IMR-90 (cell line): ENCODE measurements around the gene PNLIP. TPM values are rescaled to one million over a fixed set of nuclear protein-coding genes. Genes with fewer than 3 reads are reported as not detected.

Experiments used
- ATAC-seq: fragments of 200-7000 bp; cut with Tn5 transposase; 2 replicates; pipeline ENCODE4 v1.9.1; 2020; ENCODE audit warnings: low read depth, mild to moderate bottlenecking, moderate library complexity
- BruUV-seq: library from RNA; stranded (reverse); fragments of 400-500 nt; replicated peaks from 2 replicates; lab custom pipeline; 2021; lab: Mats Ljungman, UMichigan
- CTCF ChIA-PET: fragments of 300-600 bp; formaldehyde crosslinking; extraction: SDS; loops from one replicate; lab custom pipeline; 2021; ENCODE audit warnings: antibody characterized with exemption; lab: Yijun Ruan, JAX
- POLR2A ChIA-PET: fragments of 300-600 bp; sonication (Branson Sonifier 250); formaldehyde crosslinking; loops from one replicate; lab custom pipeline; 2022; ENCODE audit warnings: antibody characterized with exemption; ENCODE audit not compliant: unreplicated experiment; lab: Charles Lee
- DNase-seq: peaks from one replicate; pipeline ENCODE4 v3.0.0; 2013
- H2AFZ ChIP-seq: replicated peaks from 2 replicates; pipeline ENCODE3; 2013; ENCODE audit warnings: low read length, mild to moderate bottlenecking; ENCODE audit not compliant: poor library complexity
- H2AK5ac ChIP-seq: 2 replicates; pipeline ENCODE4 v1.6.1; 2013; ENCODE audit warnings: low read depth, low read length, inconsistent platforms
- H2AK9ac ChIP-seq: replicated peaks from 2 replicates; pipeline ENCODE3; 2013; ENCODE audit warnings: mild to moderate bottlenecking, low read depth, low read length, moderate library complexity; ENCODE audit not compliant: poor library complexity
- H2BK120ac ChIP-seq: 2 replicates; pipeline ENCODE4 v1.6.1; 2013; ENCODE audit warnings: low read depth, low read length, inconsistent platforms
- H2BK15ac ChIP-seq: 3 replicates; pipeline ENCODE4 v1.6.1; 2013; ENCODE audit warnings: low read depth, low read length, inconsistent platforms
- H2BK20ac ChIP-seq: 2 replicates; pipeline ENCODE4 v1.6.1; 2013; ENCODE audit warnings: low read depth, mild to moderate bottlenecking, inconsistent platforms, low read length, moderate library complexity
- H2BK5ac ChIP-seq: 2 replicates; pipeline ENCODE4 v1.6.1; 2013; ENCODE audit warnings: mild to moderate bottlenecking, low read depth, low read length, inconsistent platforms; ENCODE audit not compliant: poor library complexity, severe bottlenecking
- H3K14ac ChIP-seq: replicated peaks from 2 replicates; pipeline ENCODE4 v1.6.1; 2013; ENCODE audit warnings: low read depth, low read length, inconsistent platforms
- H3K18ac ChIP-seq: 2 replicates; pipeline ENCODE4 v1.6.1; 2013; ENCODE audit warnings: low read depth, low read length, control low read depth
- H3K23ac ChIP-seq: 2 replicates; pipeline ENCODE4 v1.6.1; 2013; ENCODE audit warnings: low read depth, low read length, inconsistent platforms
- H3K27ac ChIP-seq: 2 replicates; pipeline ENCODE4 v1.5.1; 2013; ENCODE audit warnings: mild to moderate bottlenecking, control low read depth, low read length; ENCODE audit not compliant: insufficient read depth
- H3K27me3 ChIP-seq: 2 replicates; pipeline ENCODE4 v1.6.1; 2013; ENCODE audit warnings: low read length; ENCODE audit not compliant: control insufficient read depth, insufficient read depth
- H3K36me3 ChIP-seq: 2 replicates; pipeline ENCODE4 v1.6.1; 2013; ENCODE audit warnings: low read length, mixed read lengths; ENCODE audit not compliant: control insufficient read depth, insufficient read depth
- H3K4ac ChIP-seq: 2 replicates; pipeline ENCODE4 v1.6.1; 2013; ENCODE audit warnings: low read depth, low read length, inconsistent platforms
- H3K4me1 ChIP-seq: 2 replicates; pipeline ENCODE4 v1.6.1; 2013; ENCODE audit warnings: low read length, mixed read lengths; ENCODE audit not compliant: control insufficient read depth, insufficient read depth
- H3K4me2 ChIP-seq: 2 replicates; pipeline ENCODE4 v1.6.1; 2013; ENCODE audit warnings: low read depth, mild to moderate bottlenecking, control low read depth, low read length, moderate library complexity
- H3K4me3 ChIP-seq: 2 replicates; pipeline ENCODE4 v1.5.1; 2013; ENCODE audit warnings: low read depth, mild to moderate bottlenecking, control low read depth, low read length, moderate library complexity; ENCODE audit not compliant: insufficient read depth
- H3K56ac ChIP-seq: 2 replicates; pipeline ENCODE4 v1.6.1; 2013; ENCODE audit warnings: low read length, inconsistent platforms; ENCODE audit not compliant: insufficient read depth; ENCODE audit errors: extremely low read depth
- H3K79me1 ChIP-seq, 2 experiments: 2 replicates each; pipeline ENCODE4 v1.6.1; 2013; ENCODE audit warnings: low read length in 2 of 2, inconsistent platforms in 1 of 2, low read depth in 1 of 2
- H3K9ac ChIP-seq: 2 replicates; pipeline ENCODE4 v1.6.1; 2013; ENCODE audit warnings: low read depth, low read length, control low read depth
- H3K9me1 ChIP-seq: 2 replicates; pipeline ENCODE4 v1.6.1; 2013; ENCODE audit warnings: low read length, inconsistent platforms; ENCODE audit not compliant: insufficient read depth
- H3K9me3 ChIP-seq: 2 replicates; pipeline ENCODE4 v1.6.1; 2013; ENCODE audit warnings: low read length; ENCODE audit not compliant: control insufficient read depth, insufficient read depth
- H4K20me1 ChIP-seq: 2 replicates; pipeline ENCODE4 v1.6.1; 2013; ENCODE audit warnings: low read length, inconsistent platforms; ENCODE audit not compliant: insufficient read depth
- H4K5ac ChIP-seq: 2 replicates; pipeline ENCODE4 v1.6.1; 2013; ENCODE audit warnings: mild to moderate bottlenecking, low read depth, low read length, control low read depth
- H4K8ac ChIP-seq, 2 experiments: 2 replicates each; pipeline ENCODE4 v1.6.1; 2013; ENCODE audit warnings: low read depth in 2 of 2, low read length in 2 of 2, control low read depth in 1 of 2, inconsistent platforms in 1 of 2
- H4K91ac ChIP-seq: 2 replicates; pipeline ENCODE4 v1.6.1; 2013; ENCODE audit warnings: low read depth, low read length, inconsistent platforms; ENCODE audit not compliant: insufficient read depth
- MXI1 ChIP-seq: IDR thresholded peaks from 2 replicates; pipeline ENCODE4 v1.6.1; 2012; ENCODE audit warnings: low read depth, mild to moderate bottlenecking, low read length, moderate library complexity, borderline replicate concordance
- whole genome bisulfite sequencing, 2 experiments: methylation state at CpG; one replicate each; pipeline versions ENCODE4 v1.1.5 to v1.1.7; 2013; ENCODE audit warnings: missing lambda C conversion rate in 2 of 2; ENCODE audit not compliant: insufficient read length in 1 of 2; ENCODE audit errors: extremely low coverage in 2 of 2; 5-methylcytosine and 5-hydroxymethylcytosine counted together
- dilution Hi-C: fragments of 300-500 bp; cut with HindIII; formaldehyde crosslinking; loops from one replicate; pipeline ENCODE4 v1.14.3; 2018; ENCODE audit warnings: low sequenced_read_pairs; ENCODE audit not compliant: unreplicated experiment
- in situ Hi-C: fragments of 300-500 bp; cut with MboI; formaldehyde crosslinking; loops from 3 replicates; pipeline ENCODE4 v1.14.3; 2019; ENCODE audit warnings: low sequenced_read_pairs, inconsistent platforms, mixed read lengths
- intact Hi-C: fragments of 100-400 bp; cut with micrococcal nuclease; formaldehyde crosslinking; loops from 2 replicates; pipeline ENCODE4 v1.10.0; 2022
- polyA plus RNA-seq, 3 experiments: library from polyadenylated mRNA; depleted of rRNA; stranded (reverse); fragments of >200 nt; gene quantifications; 2 replicates each; pipeline ENCODE4 v1.2.3, GENCODE V29; 2012; ENCODE audit warnings: low replicate concordance in 1 of 3
- total RNA-seq: library from RNA; depleted of rRNA; stranded (reverse); fragments of >200 nt; gene quantifications from 2 replicates; pipeline ENCODE4 v1.2.3, GENCODE V29; 2012

Gene PNLIP
- total and polyA plus RNA-seq, 2 of the 4 experiments (the other 2 are of a cell fraction) = not detected

DNA sequence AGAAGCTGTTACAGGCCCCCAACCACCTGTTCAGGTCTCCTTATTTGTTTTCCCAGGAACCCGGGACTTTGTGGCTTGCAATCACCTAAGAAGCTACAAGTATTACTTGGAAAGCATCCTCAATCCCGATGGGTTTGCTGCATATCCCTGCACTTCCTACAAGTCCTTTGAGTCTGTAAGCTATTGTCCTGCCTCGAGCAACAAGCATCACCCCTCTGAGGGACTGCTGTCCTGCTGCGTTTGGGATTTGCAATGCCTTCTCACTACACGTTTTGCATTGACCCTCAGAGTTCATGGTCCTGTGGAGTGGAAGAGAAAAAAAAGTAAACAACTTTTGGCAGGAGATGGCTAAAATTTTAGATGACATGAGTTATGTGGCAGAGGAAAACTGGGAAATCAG, 54.3 kb downstream of the PNLIP start:
- Histone ChIP-seq H3K4ac (no peak overlapping the region), H2AK5ac (no peak overlapping the region), H3K56ac (no peak overlapping the region), H2BK15ac (no peak overlapping the region), H3K9me1 (no peaks in the 10 kb centered on the region), H2BK5ac (no peak overlapping the region), H4K5ac (no peak overlapping the region), H3K9ac (no peak overlapping the region), H4K20me1 (no peaks in the 10 kb centered on the region), H3K4me1 (no peaks in the 10 kb centered on the region), H2BK120ac (no peak overlapping the region), H3K79me1 (no peaks in the 10 kb centered on the region), H4K91ac (no peak overlapping the region), H3K14ac (no peak overlapping the region), H2BK20ac (no peak overlapping the region), H3K4me2 (no peak overlapping the region), H4K8ac (no peak overlapping the region), H3K9me3 (no peaks in the 10 kb centered on the region), H3K18ac (no peak overlapping the region), H3K27ac (no peak overlapping the region), H3K27me3 (no peaks in the 10 kb centered on the region; the same call in 1 of the 2 replicates), H2AK9ac (no peak overlapping the region), H3K4me3 (no peak overlapping the region), H3K23ac (no peak overlapping the region), H2AFZ (no peak overlapping the region), H3K36me3 (no peaks in the 10 kb centered on the region)
- intact Hi-C loops = no loop called here
- no peak for DNase-seq
- ATAC-seq = no peak
- no peak for TF ChIP-seq MXI1
- no TSS peak for BruUV-seq
- dilution Hi-C loops = no loop called here
- in situ Hi-C loops = no loop called here
- WGBS, 2 experiments = no CpG with 5 or more reads among the region's 5 CpGs
- CTCF ChIA-PET = no interaction called here
- POLR2A ChIA-PET = no interaction called here
